ENCODE results near the gene THOC6.
A peak's percentile ranks its signal among the peaks of the same experiment; 100 is the strongest.

The THOC6 gene

DNA sequence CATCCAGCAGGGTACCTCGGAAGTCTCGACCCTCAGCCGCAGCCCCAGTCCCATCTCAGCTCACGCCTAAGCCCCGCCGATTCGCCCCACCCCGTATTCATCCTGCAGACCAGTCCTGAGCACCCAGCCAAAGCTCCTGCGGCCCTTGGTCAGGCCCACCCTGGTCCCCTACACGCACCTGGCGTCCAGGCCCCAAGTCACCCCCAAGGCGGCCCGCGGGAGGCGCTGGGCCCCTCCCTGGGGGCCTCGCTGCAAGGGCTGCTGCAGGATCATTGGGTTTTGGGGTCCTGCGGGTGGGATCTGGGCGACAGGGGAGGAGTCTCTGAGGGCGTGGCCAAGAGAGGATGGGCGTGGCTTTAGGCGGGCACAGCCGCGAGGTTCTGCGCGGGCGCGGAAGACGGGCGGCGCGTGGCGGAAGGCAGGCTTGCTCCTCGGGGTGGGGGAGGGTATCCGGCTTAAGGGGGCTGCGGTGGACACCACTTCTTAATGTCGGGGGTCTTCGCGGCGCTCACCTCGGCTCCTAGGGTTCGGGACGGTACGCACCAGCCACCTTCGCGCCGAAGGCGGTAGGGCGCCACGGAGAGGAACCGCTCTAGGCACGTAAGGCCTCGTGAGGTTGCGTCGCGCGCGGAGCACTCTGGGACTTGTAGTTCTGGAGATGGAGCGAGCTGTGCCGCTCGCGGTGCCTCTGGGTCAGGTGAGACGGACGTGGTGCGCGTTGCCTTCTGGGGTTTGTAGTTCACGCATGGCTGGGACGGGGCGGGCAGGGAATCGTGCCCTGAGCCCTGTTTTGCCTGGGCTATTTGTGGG, at the start of gene THOC6, which contains the start of gene HCFC1R1:
TSS of gene THOC6 (plus strand) at position 367 of the 810 bp plus-strand sequence. CDS start at position 659, 292 bp downstream.
TSS of gene HCFC1R1 (minus strand) at position 274 of the 810 bp plus-strand sequence. CDS start at position 273, 1 bp downstream.
- peak; percentile 87 for DNase-seq (ENCODE audit: low spot score)

GRCh38 chr16:2974319-2975056, 49.3 kb upstream of the THOC6 start:
- DNase-seq (ENCODE audit: low spot score): no peak

DNA sequence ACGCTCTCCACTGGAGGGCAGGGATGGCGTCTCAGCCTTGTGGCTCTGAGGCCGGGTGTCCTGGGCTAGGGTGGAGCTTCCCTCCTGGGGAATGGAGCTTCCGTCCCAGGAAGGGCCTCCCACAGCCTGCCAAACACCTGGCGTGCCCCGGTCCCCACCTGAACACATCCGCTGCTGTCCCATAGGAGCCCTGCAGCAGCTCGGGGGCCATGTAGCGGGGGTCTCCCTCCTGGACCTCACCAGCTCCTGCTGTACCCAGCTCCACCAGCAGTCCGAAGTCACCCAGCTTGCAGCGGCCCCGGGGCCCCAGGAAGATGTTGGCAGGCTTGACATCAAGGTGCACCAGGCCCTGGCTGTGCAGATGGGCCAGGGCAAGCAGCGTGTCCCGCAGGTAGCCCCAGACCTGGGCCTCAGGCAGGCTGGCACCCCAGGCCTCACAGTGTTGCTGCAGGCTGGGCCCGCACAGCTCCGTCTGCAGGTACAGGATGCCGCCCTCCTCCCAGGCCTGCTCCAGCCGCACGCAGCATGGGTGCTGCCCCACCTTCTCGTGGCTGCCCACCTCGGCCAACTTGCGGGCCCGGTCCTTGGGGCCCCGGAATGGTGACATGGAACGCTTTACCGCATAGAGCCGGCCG, 48.6 kb upstream of the THOC6 start:
- no peak for DNase-seq (ENCODE audit: low spot score)

DNA sequence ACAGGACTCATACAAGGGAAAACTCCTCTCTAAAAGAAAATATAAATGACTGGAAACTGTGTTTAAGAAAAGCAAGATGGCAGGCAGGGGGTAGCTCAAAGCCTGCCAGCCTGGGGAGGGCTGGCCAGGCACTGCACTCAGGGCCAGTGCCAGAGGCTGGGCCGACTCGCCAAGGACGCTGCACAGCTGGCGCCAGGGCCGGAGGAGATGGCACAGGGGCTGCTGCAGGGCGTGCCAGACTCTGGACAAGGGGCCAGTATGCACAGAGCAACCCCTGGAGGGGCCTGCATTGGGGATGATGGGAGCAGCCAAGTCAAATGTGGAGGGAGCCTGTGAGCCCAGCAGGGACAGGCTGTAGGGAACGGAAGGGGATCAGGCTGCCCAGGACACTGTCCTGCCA, 47.6 kb upstream of the THOC6 start:
- no peak for DNase-seq (ENCODE audit: low spot score)

DNA sequence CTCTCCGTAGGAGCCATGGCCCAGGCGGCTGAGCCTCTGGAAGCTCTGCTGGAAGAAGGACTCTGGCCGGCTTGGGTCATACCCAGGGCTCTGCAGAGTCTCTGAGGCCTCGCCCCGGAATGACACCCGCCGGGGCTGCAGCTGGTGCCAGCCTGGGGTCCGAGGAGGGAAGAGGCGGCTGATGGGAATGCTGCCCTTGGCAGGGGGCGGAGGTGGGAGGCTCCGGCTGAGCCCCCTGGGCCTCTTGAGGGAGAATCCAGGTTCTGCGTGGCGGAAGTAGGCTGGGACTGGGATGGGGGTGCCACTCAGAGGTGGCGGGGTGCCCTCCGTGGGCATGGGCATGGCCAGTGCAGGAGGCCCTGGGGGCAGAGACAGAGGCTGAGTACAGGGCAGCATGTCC, 47.2 kb upstream of the THOC6 start:
- no peak for DNase-seq (ENCODE audit: low spot score)

GRCh38 chr16:2977440-2977839, 46.4 kb upstream of the THOC6 start:
- DNase-seq (ENCODE audit: low spot score): no peak

GRCh38 chr16:2979669-2980226, 44.1 kb upstream of the THOC6 start:
- DNase-seq (ENCODE audit: low spot score): no peak

DNA sequence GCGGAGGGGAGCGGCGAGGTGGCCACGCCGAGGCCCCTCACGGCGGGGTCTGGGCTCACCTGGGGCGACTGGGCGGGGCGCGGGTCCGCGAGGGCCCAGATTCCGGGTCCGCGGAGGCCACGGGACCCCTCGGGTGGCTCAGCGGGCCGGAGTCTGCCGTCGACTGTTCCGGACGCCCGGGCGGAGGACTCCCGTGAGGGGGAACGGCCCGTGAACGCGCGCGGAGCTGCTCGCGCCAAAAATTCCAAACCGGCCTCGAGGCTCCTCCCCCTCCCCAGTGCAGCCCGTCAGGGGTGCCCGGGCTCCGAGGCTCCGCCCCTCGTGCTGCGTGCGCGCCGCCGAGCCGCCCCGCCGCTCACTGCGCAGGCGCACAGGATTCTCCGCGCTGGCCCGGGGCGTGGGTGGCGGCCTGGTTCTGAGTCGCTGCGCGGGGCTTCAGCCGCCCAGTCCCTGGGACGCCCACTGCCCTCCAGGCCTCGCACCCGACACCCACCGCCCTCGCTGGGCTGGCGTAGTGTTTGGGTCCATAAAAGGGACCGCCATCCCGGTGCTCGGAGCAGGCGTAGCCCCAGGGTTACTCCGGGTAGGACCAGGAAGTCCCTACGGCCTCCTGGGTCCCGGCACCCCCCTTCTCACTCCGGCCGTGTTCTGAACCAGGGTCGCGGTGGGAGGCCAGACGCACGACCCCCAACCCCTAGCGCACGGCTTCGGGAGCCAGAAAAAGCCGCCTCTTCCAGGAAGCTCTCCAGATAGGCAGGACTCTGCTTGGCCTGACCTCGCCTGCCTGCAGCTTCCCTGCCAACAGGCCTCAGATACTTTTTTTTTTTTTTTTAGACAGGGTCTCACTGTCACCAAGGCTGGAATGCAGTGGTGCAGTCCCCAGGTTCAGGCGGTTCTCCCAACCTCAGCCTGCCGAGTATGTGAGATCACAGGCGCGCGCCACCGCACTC, 43.3 kb upstream of the THOC6 start, which contains the start of gene PKMYT1:
TSS of gene PKMYT1 (minus strand) at position 220 of the 950 bp plus-strand sequence. CDS start 789 bp downstream, outside the sequence.
- DNase-seq (ENCODE audit: low spot score): peak; percentile 100

DNA sequence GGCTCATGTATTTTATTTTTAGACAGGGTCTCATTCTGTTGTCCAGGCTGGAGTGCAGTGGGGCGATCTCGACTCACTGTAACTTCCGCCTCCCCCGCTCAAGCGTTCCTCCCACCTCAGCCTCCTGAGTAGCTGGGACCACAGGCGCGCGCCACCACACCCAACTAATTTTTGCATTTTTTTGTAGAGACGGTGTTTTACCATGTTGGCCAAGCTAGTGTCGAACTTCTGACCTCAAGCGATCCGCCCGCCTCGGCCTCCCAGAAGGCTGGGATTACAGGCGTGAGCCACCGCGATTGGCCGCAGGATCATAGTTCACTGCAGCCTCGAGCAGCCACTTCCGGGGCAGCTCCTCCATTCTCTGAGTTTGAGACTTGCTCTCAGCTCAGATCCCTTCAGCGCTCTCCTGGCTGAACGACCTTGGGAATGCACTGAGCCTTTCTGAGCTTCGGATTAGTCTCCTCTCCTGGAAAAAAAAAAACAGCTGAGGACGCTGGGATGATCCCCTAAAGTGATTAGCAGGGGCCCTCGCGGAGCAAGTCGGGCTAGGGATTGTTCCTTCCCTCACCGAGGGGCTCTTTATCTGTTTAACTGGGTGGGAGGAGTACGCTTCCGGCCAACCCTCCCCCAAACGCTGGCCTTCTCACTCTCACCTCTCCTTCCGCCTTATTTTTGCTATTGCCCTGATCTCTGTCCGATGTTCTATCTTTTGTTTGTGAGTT, 42.5 kb upstream of the THOC6 start:
- DNase-seq (ENCODE audit: low spot score): no peak

DNA sequence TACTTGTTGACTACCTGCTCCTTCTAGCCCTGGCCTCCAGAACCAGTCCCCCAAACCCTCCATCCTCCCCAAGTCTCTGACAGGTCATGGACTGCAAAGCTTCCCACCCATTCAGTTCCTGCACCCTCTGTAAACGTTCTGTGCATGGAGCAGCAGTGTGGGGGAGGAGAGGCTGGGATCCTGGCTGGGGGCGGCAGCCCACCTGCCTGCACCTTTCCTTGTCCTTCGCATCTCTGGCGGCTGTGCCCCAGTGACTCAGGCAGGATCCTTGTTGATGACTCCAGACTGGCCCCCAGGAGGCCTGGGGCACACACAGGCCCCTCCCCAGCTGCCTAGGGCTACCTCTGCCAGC, 42.0 kb upstream of the THOC6 start:
- no peak for DNase-seq (ENCODE audit: low spot score)

- DNase-seq (ENCODE audit: low spot score): no peak
Measured at GRCh38 chr16:2982402-2982801, 41.4 kb upstream of the THOC6 start.

- DNase-seq (ENCODE audit: low spot score): peak; percentile 96
Measured at GRCh38 chr16:2983706-2984136, 40.1 kb upstream of the THOC6 start.

DNA sequence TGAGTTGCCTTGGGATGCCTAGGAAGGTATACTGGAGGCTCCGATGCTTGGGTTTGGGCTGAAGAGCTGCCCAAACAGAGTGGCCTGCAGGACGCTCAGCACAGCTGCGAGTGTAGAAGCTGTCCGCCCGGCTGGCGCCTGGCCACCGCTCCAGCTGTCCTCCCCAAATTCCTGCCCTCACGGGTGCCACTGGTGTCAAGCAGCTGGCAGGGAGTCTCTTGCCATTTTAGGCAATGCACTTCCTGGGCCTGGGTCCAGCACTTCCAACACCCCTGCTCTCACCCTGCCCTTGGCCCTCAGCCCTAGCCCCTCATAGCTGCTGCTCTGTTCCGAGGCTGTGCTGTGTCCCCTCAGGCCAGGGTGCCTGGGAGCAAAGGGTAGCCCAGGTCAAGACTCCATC, 38.4 kb upstream of the THOC6 start:
- no peak for DNase-seq (ENCODE audit: low spot score)

- DNase-seq (ENCODE audit: low spot score): no peak
Measured at GRCh38 chr16:2985893-2986355, 37.9 kb upstream of the THOC6 start.

DNA sequence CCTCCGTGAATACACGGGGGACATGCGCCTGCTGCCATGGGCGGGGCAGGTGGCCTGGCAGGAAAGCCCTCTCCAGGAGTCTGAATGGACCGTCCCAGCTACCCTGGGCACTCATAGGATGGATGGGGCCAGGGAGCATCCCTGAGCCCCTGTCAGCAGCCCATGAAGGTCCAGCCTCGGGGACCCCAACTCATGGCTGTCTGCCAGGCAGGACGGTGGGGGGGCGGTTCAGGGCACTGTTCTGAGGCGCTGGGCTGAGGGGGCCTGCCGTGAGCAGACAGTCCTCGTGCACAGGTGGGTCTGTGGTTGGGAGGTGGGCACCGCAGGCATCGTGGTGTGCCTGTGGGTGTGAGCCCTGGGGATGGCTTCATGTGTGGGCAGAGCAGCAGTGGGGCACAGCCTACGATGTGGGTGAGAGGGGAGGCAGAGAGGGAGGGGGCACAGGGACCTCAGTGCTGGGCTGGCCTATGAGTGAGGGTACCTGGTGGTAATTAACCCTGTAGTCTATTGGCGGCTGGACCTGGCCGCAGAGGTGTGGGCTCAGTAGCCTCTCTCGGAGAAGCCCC, 37.1 kb upstream of the THOC6 start:
- DNase-seq (ENCODE audit: low spot score): no peak

- no peak for DNase-seq (ENCODE audit: low spot score)
Measured at GRCh38 chr16:2987286-2987685, 36.5 kb upstream of the THOC6 start.

- no peak for DNase-seq (ENCODE audit: low spot score)
Measured at GRCh38 chr16:2987833-2988232, 36.0 kb upstream of the THOC6 start.

GRCh38 chr16:2988590-2989099, 35.2 kb upstream of the THOC6 start:
- no peak for DNase-seq (ENCODE audit: low spot score)

GRCh38 chr16:2990891-2991290, 32.9 kb upstream of the THOC6 start:
- no peak for DNase-seq (ENCODE audit: low spot score)

Measured in AG08396 (cell line).